ENCODE results near the gene GALNT6.

DNA sequence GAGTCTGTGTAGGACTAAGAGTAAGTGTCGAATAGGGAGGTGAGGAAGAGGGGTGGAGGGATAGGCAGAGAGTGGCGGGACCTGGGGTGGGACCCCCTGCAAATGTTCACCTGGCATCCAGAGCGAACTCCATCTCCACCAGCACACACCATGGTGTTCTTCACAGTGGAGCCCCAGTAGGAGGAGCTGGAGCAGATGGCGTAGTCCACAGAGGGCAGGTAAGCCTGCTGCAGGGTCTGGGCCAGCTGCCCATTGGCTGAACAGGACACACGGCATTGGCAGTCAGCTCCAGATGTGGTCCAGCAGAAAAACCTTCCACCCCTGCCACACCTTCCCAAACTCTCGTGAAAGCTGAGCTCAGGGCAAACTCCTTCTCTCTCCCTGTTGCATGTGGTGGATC is 51.5 kb downstream of the GALNT6 start:
- TF ChIP-seq, protein P1, sequence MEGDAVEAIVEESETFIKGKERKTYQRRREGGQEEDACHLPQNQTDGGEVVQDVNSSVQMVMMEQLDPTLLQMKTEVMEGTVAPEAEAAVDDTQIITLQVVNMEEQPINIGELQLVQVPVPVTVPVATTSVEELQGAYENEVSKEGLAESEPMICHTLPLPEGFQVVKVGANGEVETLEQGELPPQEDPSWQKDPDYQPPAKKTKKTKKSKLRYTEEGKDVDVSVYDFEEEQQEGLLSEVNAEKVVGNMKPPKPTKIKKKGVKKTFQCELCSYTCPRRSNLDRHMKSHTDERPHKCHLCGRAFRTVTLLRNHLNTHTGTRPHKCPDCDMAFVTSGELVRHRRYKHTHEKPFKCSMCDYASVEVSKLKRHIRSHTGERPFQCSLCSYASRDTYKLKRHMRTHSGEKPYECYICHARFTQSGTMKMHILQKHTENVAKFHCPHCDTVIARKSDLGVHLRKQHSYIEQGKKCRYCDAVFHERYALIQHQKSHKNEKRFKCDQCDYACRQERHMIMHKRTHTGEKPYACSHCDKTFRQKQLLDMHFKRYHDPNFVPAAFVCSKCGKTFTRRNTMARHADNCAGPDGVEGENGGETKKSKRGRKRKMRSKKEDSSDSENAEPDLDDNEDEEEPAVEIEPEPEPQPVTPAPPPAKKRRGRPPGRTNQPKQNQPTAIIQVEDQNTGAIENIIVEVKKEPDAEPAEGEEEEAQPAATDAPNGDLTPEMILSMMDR (conservative IDR thresholded peaks at IDR 0.05; ENCODE audit: low read length), result no peak
- TF ChIP-seq EZH2phosphoT487 (IDR thresholded peaks at IDR 0.05; ENCODE audit: borderline replicate concordance), result no peak

All from Loucy (cell line).